Astrocyte of the hippocampus (primary cell): ENCODE results near the gene GRIK3.

Experiments
- DNase-seq: peaks from one replicate; pipeline ENCODE4 v3.0.0; 2011; ENCODE audit warnings: low read depth, low spot score

The GRIK3 gene

GRCh38 chr1:37043101-37043500 is 8.8 kb upstream of the GRIK3 start:
- DNase-seq = no peak

DNA sequence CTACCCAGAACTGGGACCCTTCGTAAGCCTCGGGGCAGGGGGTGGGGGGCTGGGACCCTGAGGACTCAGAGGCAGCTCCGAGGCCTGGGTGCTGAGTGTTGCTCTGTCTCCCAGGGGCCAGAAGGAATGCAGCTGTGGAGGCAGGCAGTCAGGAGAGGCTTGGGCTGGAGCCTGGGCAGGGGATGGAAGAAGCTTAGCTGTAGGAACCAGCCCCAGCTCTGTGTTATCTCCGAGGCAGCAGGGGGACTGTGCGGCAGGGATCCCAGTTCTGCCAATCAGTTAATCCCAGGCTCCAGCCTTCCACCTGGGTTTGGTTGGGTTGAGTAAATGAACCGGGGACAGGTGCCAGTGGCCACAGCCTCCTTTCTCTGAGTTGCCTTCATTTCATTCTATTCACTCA is 8.2 kb upstream of the GRIK3 start:
- no peak for DNase-seq

- no peak for DNase-seq
Observed at GRCh38 chr1:37041483-37041882, 7.2 kb upstream of the GRIK3 start.

DNA sequence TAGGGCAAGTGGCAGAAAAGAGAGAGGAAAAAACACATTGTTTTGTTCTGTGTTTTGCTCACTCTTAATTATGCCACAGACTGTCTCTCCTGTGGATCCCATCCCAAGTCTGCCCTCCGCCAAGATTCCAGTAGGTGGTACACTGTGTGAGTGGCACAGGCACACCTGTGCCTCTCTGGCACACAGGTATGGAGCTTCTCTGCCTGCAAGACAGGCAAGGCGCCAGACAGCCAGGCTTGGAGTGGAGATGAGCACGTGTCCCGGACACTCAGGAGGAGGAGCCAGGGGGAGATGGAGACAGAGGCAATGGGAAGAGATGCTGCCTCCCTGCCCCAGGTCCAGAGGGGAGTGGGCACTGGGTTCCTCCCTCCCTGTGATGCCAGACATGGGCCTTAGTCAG is 6.5 kb upstream of the GRIK3 start:
- no peak for DNase-seq

- DNase-seq = no peak
Observed at GRCh38 chr1:37040261-37040660, 5.9 kb upstream of the GRIK3 start.

- DNase-seq = no peak
Observed at GRCh38 chr1:37038227-37039093, 4.1 kb upstream of the GRIK3 start.

- no peak for DNase-seq
Observed at GRCh38 chr1:37037690-37038089, 3.4 kb upstream of the GRIK3 start.

- no peak for DNase-seq
Observed at GRCh38 chr1:37036667-37037053, 2.3 kb upstream of the GRIK3 start.

DNA sequence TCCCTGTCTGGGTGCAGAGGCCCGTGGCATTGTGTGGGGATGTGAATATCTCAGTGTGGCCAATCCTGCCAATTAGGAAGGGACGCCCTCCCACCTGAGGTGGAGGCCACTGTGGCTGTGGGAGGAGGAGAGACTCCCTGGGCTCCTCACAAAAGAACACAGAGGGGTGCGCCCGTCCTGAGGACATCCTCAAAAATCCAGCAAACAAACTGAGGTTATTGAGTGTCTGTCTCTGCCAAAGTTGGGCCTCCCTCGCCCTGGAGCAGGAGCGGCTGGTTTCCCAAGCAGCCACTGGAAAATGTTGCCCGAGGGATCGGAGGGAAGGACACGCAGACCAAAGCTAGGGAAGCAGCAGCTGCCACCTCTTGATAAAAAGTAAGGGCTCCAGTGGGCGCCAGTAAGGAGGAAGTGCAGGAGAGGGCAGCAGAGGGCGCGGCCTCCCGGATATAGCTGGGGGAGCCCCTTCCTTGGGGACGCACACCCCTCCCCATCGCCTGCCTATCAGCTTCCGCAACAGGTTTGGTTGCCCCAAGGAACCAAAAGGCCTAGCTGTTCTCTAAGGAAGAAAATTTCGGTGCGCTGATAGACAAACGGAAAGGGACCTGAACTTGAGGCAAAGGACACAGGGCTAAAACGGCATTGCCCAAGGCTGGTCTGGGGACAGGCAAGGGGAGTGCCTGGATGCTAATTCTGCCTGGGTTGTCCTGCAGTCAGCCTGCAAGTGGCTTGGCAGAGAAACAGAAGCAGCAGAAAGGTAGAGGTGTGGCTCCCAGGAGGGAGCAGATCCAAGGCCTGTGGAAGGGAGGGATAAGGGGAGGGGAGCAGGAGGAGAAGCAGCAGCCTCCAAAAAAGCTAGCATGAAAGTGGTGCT is 1.7 kb upstream of the GRIK3 start:
- no peak for DNase-seq

GRCh38 chr1:37035014-37035691 is 838 bp upstream of the GRIK3 start:
- DNase-seq = no peak

- peak; percentile 6 for DNase-seq
Observed at GRCh38 chr1:37033355-37034101, 787 bp downstream of the GRIK3 start.

- DNase-seq = peak; percentile 6
Observed at GRCh38 chr1:37032660-37033354, 1.5 kb downstream of the GRIK3 start.

GRCh38 chr1:37031871-37032270 is 2.4 kb downstream of the GRIK3 start:
- no peak for DNase-seq

DNA sequence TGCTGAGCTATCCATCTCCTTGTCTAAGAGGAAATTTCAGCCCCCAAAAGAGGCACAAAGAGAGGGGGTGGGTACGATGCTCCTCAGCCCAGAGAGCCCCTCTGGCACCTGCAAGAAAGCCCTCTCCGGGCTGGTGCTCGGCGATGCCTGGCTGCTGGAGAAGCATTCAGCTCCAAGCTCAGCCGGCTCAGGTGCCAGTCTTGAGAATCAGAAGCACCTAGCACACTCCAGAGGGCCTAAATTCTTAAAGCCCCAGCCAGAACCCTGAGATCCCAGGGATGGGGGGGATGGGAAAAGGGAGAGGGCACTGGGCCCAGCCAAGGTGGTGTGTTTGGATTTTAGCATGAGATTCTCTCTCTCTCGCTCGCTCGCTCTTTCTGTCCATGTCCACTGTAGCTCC is 2.9 kb downstream of the GRIK3 start:
- no peak for DNase-seq

DNA sequence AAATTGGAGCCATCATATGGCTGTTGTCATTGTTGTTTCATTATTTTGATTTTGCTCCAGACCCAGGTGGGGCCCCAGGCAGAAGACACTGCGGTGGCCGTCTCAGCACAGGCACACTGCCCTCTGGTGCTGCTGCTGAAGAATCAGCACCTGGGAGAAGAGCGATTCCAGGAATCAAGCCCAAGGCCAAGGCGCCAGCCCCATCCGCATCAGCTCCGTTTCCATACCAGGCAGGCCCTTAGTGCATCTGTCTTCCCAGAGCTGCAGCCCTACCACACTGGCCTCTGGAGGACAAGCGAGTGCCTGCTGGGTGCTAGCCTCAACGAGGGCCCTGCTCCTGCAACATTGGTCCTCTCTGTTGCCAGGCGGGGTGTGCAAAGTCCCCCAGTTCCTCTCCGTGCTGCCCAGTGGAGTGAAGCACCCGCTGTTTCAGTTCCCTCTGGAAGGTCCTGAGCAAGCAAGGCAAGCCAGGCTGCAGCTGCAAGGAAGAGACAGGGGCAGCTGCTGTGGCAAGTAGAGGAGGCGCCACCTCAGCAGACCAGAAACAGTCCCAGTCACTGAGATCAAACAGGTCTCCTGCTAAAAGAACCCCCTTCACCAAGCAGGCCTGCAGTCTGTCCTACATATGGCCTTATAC is 5.2 kb downstream of the GRIK3 start:
- DNase-seq = no peak

DNA sequence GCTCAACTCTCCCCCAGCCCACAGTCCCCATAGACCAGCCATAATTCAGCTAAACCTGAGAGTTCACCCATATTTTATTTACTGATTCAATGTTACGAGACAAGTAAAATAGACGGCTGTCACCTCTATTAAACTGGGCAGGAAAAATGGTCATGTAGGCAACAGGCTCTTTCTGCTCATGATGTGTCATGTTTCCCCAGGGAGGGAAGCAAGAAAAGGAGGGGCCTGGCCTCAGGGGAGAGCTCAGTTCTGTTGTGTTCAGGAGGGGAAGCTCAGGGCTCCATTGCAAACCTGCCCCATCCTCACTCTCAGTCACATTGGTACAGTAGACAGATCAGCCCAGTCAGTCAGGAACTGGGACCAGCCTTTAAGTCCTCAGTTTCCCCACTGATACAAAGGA is 12.8 kb downstream of the GRIK3 start:
- DNase-seq = no peak

- peak; percentile 32 for DNase-seq
Observed at GRCh38 chr1:37020653-37021277, 13.6 kb downstream of the GRIK3 start.

DNA sequence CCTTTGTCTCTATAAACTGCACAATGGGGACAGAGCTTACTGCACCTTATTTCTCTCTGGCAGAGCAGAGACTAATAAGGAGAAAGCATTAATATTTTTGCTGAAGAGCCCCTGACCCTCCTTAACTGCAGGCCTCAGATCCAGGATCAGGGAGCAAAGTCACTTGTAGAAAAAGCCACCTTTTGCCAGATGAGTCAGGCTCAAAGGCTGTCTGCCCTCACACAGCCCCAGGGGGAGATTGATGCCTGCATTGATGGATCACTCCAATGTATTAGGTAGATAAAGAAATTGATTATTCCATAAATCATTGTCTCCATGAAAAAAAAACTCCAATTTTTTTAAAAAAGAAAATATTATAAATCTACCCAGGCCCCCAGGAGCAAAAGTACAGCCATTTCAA is 15.8 kb downstream of the GRIK3 start:
- no peak for DNase-seq

DNA sequence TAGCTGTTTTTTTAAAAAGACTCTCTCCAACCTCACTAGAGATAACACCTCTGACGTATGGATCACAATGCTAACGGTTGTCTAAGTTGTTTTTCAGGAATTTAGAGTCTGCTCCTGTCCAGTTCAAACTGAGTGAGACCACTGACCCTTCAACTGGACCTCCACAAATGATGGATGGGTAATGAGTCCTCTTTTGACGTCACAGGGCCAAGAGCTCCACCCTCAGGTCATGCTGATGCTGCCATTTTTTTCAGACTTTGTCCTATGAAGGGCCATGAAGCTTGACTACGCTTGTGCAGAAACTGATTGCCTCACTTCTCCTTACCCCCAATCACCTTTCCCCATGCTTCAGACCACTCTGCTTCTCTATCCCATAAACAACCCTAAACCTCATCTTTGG is 16.6 kb downstream of the GRIK3 start:
- no peak for DNase-seq

DNA sequence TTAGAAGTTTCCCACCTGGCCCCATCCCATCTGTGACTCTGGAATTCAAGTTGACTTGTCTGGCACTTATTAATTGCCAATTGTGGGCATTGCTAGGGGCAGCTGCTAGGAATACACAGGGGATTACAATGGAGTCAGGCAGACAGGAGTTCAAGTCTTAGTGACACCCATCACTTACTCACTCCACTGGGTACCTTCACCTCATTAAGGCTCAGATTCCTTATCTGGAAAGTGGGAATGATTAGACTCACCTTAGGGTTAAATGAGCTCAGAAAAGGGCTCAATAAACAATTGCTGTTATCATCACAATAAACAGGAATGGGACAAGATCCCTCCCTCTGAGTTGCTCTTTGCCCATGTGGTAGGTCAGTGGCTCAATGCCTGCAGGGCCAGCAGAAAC is 18.2 kb downstream of the GRIK3 start:
- DNase-seq = no peak
